Gastroesophageal sphincter (tissue), 3 donors: ENCODE data around the gene ZBTB7C.

Experiments
- EP300 ChIP-seq: sonication (generic); formaldehyde crosslinking; IDR thresholded peaks from one replicate; pipeline ENCODE4 v1.6.1; 2017; ENCODE audit warnings: antibody characterized with exemption, mild to moderate bottlenecking
- POLR2A ChIP-seq, 2 donors: fragments of 450-650 bp; IDR thresholded peaks; one replicate each; pipeline ENCODE4 v1.6.1; 2017; ENCODE audit warnings: antibody characterized with exemption in 2 of 2, mild to moderate bottlenecking in 2 of 2, moderate library complexity in 1 of 2
- POLR2AphosphoS5 ChIP-seq: sonication (generic); formaldehyde crosslinking; IDR thresholded peaks from one replicate; pipeline ENCODE4 v1.6.1; 2017; ENCODE audit warnings: antibody characterized with exemption
- TF ChIP-seq, protein P1 (sequence below), 4 experiments: fragments of 200-600 bp in 2 of 4; fragments of 450-650 bp in 2 of 4; sonication (generic) in 1 of 4; IDR thresholded peaks; one replicate each; pipeline ENCODE4 v1.5.1; 2017 to 2019; ENCODE audit warnings: antibody characterized with exemption in 4 of 4, mild to moderate bottlenecking in 2 of 4, moderate library complexity in 2 of 4

DNA sequence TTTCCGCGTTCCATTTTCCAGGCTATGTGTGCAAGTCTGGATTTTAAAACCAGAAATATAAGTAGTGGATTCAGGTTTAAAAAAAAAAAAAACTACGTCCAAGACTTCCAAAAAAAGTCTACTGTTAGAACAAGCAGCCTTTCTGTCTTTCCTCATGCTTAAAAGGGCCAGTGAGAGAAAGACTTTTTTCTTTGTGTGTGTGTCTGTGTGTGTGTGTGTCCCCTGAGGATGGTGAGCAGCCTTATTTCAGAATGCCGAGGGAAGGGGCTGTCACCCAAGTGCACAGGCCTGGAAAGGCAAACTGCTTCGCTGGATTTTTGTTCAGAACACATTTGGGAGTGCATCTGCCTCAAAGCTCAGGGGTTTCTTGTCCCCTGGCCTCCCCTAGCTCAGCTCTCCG lies 98.8 kb downstream of the ZBTB7C start:
- TF ChIP-seq, protein P1, sequence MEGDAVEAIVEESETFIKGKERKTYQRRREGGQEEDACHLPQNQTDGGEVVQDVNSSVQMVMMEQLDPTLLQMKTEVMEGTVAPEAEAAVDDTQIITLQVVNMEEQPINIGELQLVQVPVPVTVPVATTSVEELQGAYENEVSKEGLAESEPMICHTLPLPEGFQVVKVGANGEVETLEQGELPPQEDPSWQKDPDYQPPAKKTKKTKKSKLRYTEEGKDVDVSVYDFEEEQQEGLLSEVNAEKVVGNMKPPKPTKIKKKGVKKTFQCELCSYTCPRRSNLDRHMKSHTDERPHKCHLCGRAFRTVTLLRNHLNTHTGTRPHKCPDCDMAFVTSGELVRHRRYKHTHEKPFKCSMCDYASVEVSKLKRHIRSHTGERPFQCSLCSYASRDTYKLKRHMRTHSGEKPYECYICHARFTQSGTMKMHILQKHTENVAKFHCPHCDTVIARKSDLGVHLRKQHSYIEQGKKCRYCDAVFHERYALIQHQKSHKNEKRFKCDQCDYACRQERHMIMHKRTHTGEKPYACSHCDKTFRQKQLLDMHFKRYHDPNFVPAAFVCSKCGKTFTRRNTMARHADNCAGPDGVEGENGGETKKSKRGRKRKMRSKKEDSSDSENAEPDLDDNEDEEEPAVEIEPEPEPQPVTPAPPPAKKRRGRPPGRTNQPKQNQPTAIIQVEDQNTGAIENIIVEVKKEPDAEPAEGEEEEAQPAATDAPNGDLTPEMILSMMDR (IDR thresholded peaks at IDR 0.05), result no peak
- TF ChIP-seq POLR2A (IDR thresholded peaks at IDR 0.05) (no peak), POLR2AphosphoS5 (no peak), EP300 (no peak)
